ENCODE data around the gene NUBP2.
A peak's percentile ranks its signal among the peaks of the same experiment; 100 is the strongest.

The NUBP2 gene

DNA sequence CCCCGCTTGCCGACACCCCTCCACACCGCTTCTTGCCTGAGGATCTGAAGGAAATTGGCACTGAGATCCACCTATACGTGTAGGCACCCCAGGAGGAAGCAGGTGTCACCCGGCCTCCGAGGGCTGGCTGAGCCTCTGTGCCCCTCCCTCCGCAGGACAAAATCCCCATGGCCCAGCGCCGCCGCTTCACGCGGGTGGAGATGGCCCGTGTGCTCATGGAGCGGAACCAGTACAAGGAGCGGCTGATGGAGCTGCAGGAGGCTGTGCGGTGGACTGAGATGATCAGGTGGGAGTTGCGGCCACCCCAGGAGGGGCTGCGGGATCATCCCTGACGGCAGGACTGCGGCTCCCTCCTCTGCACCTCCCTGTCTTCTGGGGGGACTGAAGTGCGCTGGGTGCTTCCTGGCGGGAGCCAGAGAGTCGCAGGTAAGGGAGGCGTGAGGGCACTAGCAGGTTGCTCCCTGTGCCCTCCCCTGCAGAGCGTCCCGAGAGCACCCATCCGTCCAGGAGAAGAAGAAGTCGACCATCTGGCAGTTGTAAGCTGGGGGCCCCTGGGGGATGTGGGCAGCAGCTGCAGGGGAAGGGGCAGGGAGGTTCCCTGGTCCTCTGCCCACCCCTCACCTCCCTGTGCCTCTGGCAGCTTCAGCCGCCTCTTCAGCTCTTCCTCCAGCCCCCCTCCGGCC, 20.4 kb upstream of the NUBP2 start:
- TF ChIP-seq, protein P1, sequence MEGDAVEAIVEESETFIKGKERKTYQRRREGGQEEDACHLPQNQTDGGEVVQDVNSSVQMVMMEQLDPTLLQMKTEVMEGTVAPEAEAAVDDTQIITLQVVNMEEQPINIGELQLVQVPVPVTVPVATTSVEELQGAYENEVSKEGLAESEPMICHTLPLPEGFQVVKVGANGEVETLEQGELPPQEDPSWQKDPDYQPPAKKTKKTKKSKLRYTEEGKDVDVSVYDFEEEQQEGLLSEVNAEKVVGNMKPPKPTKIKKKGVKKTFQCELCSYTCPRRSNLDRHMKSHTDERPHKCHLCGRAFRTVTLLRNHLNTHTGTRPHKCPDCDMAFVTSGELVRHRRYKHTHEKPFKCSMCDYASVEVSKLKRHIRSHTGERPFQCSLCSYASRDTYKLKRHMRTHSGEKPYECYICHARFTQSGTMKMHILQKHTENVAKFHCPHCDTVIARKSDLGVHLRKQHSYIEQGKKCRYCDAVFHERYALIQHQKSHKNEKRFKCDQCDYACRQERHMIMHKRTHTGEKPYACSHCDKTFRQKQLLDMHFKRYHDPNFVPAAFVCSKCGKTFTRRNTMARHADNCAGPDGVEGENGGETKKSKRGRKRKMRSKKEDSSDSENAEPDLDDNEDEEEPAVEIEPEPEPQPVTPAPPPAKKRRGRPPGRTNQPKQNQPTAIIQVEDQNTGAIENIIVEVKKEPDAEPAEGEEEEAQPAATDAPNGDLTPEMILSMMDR (IDR thresholded peaks at IDR 0.05; ENCODE audit: insufficient read depth, low read length, poor library complexity, severe bottlenecking): no peak
- DNase-seq (ENCODE audit: extremely low read depth, insufficient read length): no peak
- no peaks in the 10 kb centered on the region for H3K27me3 ChIP-seq (replicated peaks; ENCODE audit: control insufficient read depth, insufficient read depth, low read length)
- no peak overlapping the region for H3K4me3 ChIP-seq (replicated peaks; ENCODE audit: low read depth, low read length)
- H3K36me3 ChIP-seq (ENCODE audit: control insufficient read depth, insufficient read depth, low read length): peaks cover 50% of the 10 kb centered on the region

GRCh38 chr16:1762879-1763520, 19.8 kb upstream of the NUBP2 start:
- Histone ChIP-seq H3K4me3 (replicated peaks; ENCODE audit: low read depth, low read length) (no peak overlapping the region), H3K36me3 (ENCODE audit: control insufficient read depth, insufficient read depth, low read length) (peaks cover 52% of the 10 kb centered on the region), H3K27me3 (replicated peaks; ENCODE audit: control insufficient read depth, insufficient read depth, low read length) (no peaks in the 10 kb centered on the region)
- no peak for DNase-seq (ENCODE audit: extremely low read depth, insufficient read length)
- TF ChIP-seq, protein P1 (IDR thresholded peaks at IDR 0.05; ENCODE audit: insufficient read depth, low read length, poor library complexity, severe bottlenecking): no peak

- peaks cover 57% of the 10 kb centered on the region for H3K36me3 ChIP-seq (ENCODE audit: control insufficient read depth, insufficient read depth, low read length)
- H3K4me3 ChIP-seq (replicated peaks; ENCODE audit: low read depth, low read length): no peak overlapping the region
- no peak for DNase-seq (ENCODE audit: extremely low read depth, insufficient read length)
- no peaks in the 10 kb centered on the region for H3K27me3 ChIP-seq (replicated peaks; ENCODE audit: control insufficient read depth, insufficient read depth, low read length)
- TF ChIP-seq, protein P1 (IDR thresholded peaks at IDR 0.05; ENCODE audit: insufficient read depth, low read length, poor library complexity, severe bottlenecking): peak; percentile 22
Observed at GRCh38 chr16:1763521-1764511, 18.9 kb upstream of the NUBP2 start.

GRCh38 chr16:1764971-1765370, 17.8 kb upstream of the NUBP2 start:
- TF ChIP-seq, protein P1 (IDR thresholded peaks at IDR 0.05; ENCODE audit: insufficient read depth, low read length, poor library complexity, severe bottlenecking): no peak
- no peak overlapping the region for H3K4me3 ChIP-seq (replicated peaks; ENCODE audit: low read depth, low read length)
- DNase-seq (ENCODE audit: extremely low read depth, insufficient read length): no peak
- no peaks in the 10 kb centered on the region for H3K27me3 ChIP-seq (replicated peaks; ENCODE audit: control insufficient read depth, insufficient read depth, low read length)
- peaks cover 62% of the 10 kb centered on the region for H3K36me3 ChIP-seq (ENCODE audit: control insufficient read depth, insufficient read depth, low read length)

GRCh38 chr16:1765826-1766225, 16.9 kb upstream of the NUBP2 start:
- no peak overlapping the region for H3K4me3 ChIP-seq (replicated peaks; ENCODE audit: low read depth, low read length)
- H3K36me3 ChIP-seq (ENCODE audit: control insufficient read depth, insufficient read depth, low read length): peaks cover 58% of the 10 kb centered on the region
- no peak for DNase-seq (ENCODE audit: extremely low read depth, insufficient read length)
- H3K27me3 ChIP-seq (replicated peaks; ENCODE audit: control insufficient read depth, insufficient read depth, low read length): no peaks in the 10 kb centered on the region
- TF ChIP-seq, protein P1 (IDR thresholded peaks at IDR 0.05; ENCODE audit: insufficient read depth, low read length, poor library complexity, severe bottlenecking): no peak
